ENCODE measurements around the gene GNG7.
"Not testable (repeated sequence)": the region's sequence is repeated elsewhere in the genome, so short reads cannot be mapped to it uniquely, and the experiment has no call there.

Gene GNG7

DNA sequence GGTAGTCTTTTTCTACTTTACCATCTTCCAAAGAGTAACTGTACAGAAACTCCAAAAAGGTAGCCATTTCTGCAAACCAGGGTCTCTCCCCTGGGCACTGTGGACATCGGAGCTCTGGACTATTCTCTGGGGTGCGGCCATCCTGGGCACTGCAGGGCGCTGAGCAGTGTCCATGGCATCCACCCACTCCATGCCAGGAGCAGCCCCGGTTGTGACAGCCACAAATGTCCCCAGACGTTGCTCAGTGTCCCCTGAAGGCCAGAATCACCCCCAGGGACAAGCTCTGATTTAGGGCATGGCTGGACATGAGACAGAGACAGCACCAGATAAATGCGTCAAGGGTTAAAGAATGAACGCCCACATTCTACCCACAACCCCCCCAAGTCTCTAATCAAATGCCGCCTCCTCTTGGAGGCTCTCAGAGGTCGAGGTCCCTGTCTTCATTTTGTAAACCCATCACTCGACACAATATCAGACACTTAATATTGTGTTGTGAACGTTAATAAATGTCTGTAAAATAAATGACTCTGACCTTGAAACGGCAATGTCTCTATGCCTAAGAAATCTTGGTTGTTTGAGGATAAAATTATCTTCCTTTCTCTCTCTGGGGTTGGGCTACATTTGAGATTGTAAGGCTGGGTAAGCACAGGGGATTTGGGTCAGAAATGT lies 8.9 kb downstream of the GNG7 start:
- no peaks in the 10 kb centered on the region for H3K36me3 ChIP-seq (ENCODE audit: insufficient read depth, low read length)
- DNase-seq (ENCODE audit: low read depth, low spot score) = no peak
- TF ChIP-seq POLR2AphosphoS5 (IDR thresholded peaks at IDR 0.05; ENCODE audit: borderline replicate concordance, low read depth, low read length) (no peak), EZH2 (IDR thresholded peaks at IDR 0.05) (no peak), FOXP2 (optimal IDR thresholded peaks at IDR 0.05; ENCODE audit: control extremely low read depth, extremely low read length, insufficient read depth) (no peak)
- no peak overlapping the region for H3K9ac ChIP-seq (ENCODE audit: insufficient read length)
- H3K9me3 ChIP-seq (ENCODE audit: low read depth, low read length) = no peaks in the 10 kb centered on the region
- H3K27ac ChIP-seq = no peak overlapping the region
- no peak overlapping the region for H3K4me3 ChIP-seq

- Histone ChIP-seq H3K9me3 (ENCODE audit: low read depth, low read length) (no peaks in the 10 kb centered on the region), H3K4me3 (no peak overlapping the region), H3K36me3 (ENCODE audit: insufficient read depth, low read length) (no peaks in the 10 kb centered on the region), H3K9ac (ENCODE audit: insufficient read length) (no peak overlapping the region), H3K27ac (no peak overlapping the region)
- no peak for TF ChIP-seq POLR2AphosphoS5 (IDR thresholded peaks at IDR 0.05; ENCODE audit: borderline replicate concordance, low read depth, low read length)
- TF ChIP-seq FOXP2 (optimal IDR thresholded peaks at IDR 0.05; ENCODE audit: control extremely low read depth, extremely low read length, insufficient read depth) = no peak
- TF ChIP-seq EZH2 (IDR thresholded peaks at IDR 0.05) = no peak
- no peak for DNase-seq (ENCODE audit: low read depth, low spot score)
Measured at GRCh38 chr19:2691951-2692350, 10.5 kb downstream of the GNG7 start.

GRCh38 chr19:2690856-2691255 lies 11.6 kb downstream of the GNG7 start:
- Histone ChIP-seq H3K36me3 (ENCODE audit: insufficient read depth, low read length) (no peaks in the 10 kb centered on the region), H3K9ac (ENCODE audit: insufficient read length) (no peak overlapping the region), H3K4me3 (no peak overlapping the region), H3K27ac (no peak overlapping the region), H3K9me3 (ENCODE audit: low read depth, low read length) (no peaks in the 10 kb centered on the region)
- no peak for DNase-seq (ENCODE audit: low read depth, low spot score)
- TF ChIP-seq FOXP2 (optimal IDR thresholded peaks at IDR 0.05; ENCODE audit: control extremely low read depth, extremely low read length, insufficient read depth) = no peak
- TF ChIP-seq EZH2 (IDR thresholded peaks at IDR 0.05) = no peak
- no peak for TF ChIP-seq POLR2AphosphoS5 (IDR thresholded peaks at IDR 0.05; ENCODE audit: borderline replicate concordance, low read depth, low read length)

DNA sequence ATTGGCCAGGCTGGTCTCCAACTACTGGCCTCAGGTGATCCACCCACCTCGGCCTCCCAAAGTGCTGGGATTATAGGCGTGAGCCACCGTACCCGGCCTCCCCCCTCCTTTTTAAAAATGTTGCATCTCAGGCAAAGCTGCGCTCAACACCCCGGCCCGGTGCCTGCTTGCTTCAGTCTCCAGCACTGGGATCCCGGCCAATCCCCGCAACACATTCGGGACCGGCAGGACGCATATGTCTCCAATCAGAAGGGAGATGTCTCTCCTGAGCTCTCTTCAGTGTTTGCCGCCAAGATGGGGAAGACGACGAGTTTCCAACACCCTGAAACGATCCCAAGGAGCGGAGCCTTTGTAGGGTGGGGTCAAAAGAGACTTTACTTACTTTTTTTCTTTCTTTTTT lies 16.1 kb downstream of the GNG7 start:
- DNase-seq (ENCODE audit: low read depth, low spot score) = no peak
- H3K36me3 ChIP-seq (ENCODE audit: insufficient read depth, low read length) = no peaks in the 10 kb centered on the region
- H3K27ac ChIP-seq = no peak overlapping the region
- no peak for TF ChIP-seq FOXP2 (optimal IDR thresholded peaks at IDR 0.05; ENCODE audit: control extremely low read depth, extremely low read length, insufficient read depth)
- no peak for TF ChIP-seq EZH2 (IDR thresholded peaks at IDR 0.05)
- TF ChIP-seq POLR2AphosphoS5 (IDR thresholded peaks at IDR 0.05; ENCODE audit: borderline replicate concordance, low read depth, low read length) = no peak
- H3K9ac ChIP-seq (ENCODE audit: insufficient read length) = no peak overlapping the region
- H3K9me3 ChIP-seq (ENCODE audit: low read depth, low read length) = no peaks in the 10 kb centered on the region
- no peak overlapping the region for H3K4me3 ChIP-seq

- Histone ChIP-seq H3K27ac (no peak overlapping the region), H3K36me3 (ENCODE audit: insufficient read depth, low read length) (no peaks in the 10 kb centered on the region), H3K9ac (ENCODE audit: insufficient read length) (no peak overlapping the region), H3K9me3 (ENCODE audit: low read depth, low read length) (no peaks in the 10 kb centered on the region), H3K4me3 (no peak overlapping the region)
- TF ChIP-seq FOXP2 (optimal IDR thresholded peaks at IDR 0.05; ENCODE audit: control extremely low read depth, extremely low read length, insufficient read depth) (no peak), EZH2 (IDR thresholded peaks at IDR 0.05) (no peak), POLR2AphosphoS5 (IDR thresholded peaks at IDR 0.05; ENCODE audit: borderline replicate concordance, low read depth, low read length) (no peak)
- DNase-seq (ENCODE audit: low read depth, low spot score) = no peak
Measured at GRCh38 chr19:2685204-2685704, 17.2 kb downstream of the GNG7 start.

DNA sequence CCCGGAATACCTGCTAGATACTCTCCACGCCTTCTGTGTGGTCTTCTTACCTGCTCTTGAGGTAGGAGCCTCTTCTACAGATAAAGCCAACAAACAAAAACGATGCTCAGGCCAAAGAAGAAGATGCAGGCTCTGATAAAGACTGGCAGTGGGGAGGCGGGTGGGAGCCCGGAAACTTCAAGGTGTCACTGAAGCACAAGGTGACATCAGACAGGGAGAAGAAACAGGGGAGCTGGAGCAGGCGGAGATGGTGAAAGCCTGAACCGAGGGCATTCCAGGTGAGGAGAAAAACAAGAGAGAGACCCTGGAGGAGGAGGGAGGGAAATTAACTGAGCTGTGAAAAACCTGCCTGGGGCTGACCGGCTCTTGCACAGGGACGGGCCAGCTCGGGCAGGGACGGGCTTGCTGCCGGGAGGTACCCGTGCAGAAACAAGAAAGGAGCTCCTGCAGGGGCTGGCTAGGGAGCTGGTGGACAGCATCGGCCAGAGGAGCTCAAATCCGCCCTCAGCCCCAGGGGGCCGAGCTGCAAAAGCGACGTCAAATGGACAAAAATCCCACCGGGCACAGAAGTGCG lies 19.0 kb downstream of the GNG7 start:
- no peak for DNase-seq (ENCODE audit: low read depth, low spot score)
- Histone ChIP-seq H3K9me3 (ENCODE audit: low read depth, low read length) (no peaks in the 10 kb centered on the region), H3K27ac (no peak overlapping the region), H3K36me3 (ENCODE audit: insufficient read depth, low read length) (no peaks in the 10 kb centered on the region), H3K4me3 (no peak overlapping the region), H3K9ac (ENCODE audit: insufficient read length) (no peak overlapping the region)
- TF ChIP-seq POLR2AphosphoS5 (IDR thresholded peaks at IDR 0.05; ENCODE audit: borderline replicate concordance, low read depth, low read length) (no peak), FOXP2 (optimal IDR thresholded peaks at IDR 0.05; ENCODE audit: control extremely low read depth, extremely low read length, insufficient read depth) (no peak), EZH2 (IDR thresholded peaks at IDR 0.05) (no peak)

GRCh38 chr19:2680808-2681207 lies 21.7 kb downstream of the GNG7 start:
- Histone ChIP-seq H3K4me3 (no peak overlapping the region), H3K27ac (no peak overlapping the region), H3K9me3 (ENCODE audit: low read depth, low read length) (no peaks in the 10 kb centered on the region), H3K36me3 (ENCODE audit: insufficient read depth, low read length) (no peaks in the 10 kb centered on the region), H3K9ac (ENCODE audit: insufficient read length) (no peak overlapping the region)
- DNase-seq (ENCODE audit: low read depth, low spot score) = no peak
- TF ChIP-seq FOXP2 (optimal IDR thresholded peaks at IDR 0.05; ENCODE audit: control extremely low read depth, extremely low read length, insufficient read depth) (no peak), EZH2 (IDR thresholded peaks at IDR 0.05) (no peak), POLR2AphosphoS5 (IDR thresholded peaks at IDR 0.05; ENCODE audit: borderline replicate concordance, low read depth, low read length) (no peak)

DNA sequence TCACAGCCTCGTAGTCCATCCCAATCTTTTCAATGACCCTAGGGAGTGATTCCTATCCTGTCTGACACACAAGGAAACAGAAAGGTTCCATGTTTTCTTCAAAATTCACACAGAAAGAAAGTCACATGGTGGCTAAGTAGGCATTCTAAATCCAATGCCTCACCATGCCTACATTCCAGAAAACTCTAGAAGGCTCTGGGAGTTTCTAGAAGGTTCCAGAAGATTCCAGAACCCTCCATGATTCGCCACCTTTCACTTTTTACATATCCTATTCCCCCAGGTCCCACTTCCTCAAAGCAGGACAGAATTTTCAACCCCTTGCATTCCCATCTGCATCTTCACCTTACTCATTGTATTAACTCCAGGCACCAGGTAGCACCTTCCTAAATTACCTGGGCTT lies 23.1 kb downstream of the GNG7 start:
- Histone ChIP-seq H3K4me3 (no peak overlapping the region), H3K9me3 (ENCODE audit: low read depth, low read length) (no peaks in the 10 kb centered on the region), H3K27ac (no peak overlapping the region), H3K36me3 (ENCODE audit: insufficient read depth, low read length) (no peaks in the 10 kb centered on the region), H3K9ac (ENCODE audit: insufficient read length) (no peak overlapping the region)
- DNase-seq (ENCODE audit: low read depth, low spot score) = no peak
- TF ChIP-seq EZH2 (IDR thresholded peaks at IDR 0.05) (no peak), POLR2AphosphoS5 (IDR thresholded peaks at IDR 0.05; ENCODE audit: borderline replicate concordance, low read depth, low read length) (no peak), FOXP2 (optimal IDR thresholded peaks at IDR 0.05; ENCODE audit: control extremely low read depth, extremely low read length, insufficient read depth) (no peak)

DNA sequence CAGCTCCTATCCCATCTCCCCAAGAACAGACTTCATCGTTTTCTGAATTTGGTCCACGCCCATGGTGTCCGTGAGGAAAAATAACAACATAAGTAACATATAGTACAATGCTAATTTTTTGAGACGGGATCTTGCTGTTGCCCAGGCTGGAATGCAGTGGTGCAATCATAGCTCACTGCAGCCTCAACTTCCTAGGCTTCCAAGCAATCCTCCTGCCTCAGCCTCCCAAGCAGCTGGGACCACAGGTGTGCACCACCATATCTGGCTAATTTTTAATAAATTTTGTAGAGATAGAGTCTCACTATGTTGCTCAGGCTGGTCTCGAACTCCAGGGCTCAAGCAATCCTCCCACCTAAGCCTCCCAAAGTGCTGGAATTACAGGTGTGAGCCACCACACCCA lies 23.5 kb downstream of the GNG7 start:
- H3K9me3 ChIP-seq (ENCODE audit: low read depth, low read length); H3K36me3 ChIP-seq (ENCODE audit: insufficient read depth, low read length); H3K4me3 ChIP-seq; DNase-seq (ENCODE audit: low read depth, low spot score); H3K27ac ChIP-seq; H3K9ac ChIP-seq (ENCODE audit: insufficient read length): not testable (repeated sequence)
